NCI-H446 (cell line): ENCODE data around the gene NCAPD2.

Experiments
- DNase-seq, 2 experiments: peaks; one replicate each; lab custom pipeline; 2025; lab: John Stamatoyannopoulos, UW

NCAPD2 gene

GRCh38 chr12:6574576-6575295 is 80.8 kb downstream of the NCAPD2 start:
- no peak for DNase-seq

DNA sequence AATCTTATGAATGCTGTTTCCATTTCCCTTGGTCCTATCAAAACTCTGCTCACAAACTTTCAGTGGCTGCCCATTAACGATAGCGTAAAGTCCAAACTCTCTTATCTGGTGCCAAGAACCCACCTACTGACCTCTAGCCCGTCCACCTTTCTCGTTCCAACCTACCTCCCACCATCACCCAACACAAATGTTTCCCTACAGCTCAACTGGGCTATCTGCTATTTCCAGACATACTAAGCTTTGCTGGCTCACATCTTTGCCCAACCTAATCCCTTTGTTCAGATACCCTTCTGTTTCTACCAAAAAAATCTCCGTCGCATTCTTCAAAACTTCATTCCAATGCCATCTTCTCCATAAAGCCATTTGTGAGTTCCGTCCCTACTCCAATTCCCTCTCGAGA is 81.7 kb downstream of the NCAPD2 start:
- DNase-seq, result no peak
